Ureter (tissue), 1 donor: ENCODE results near the gene ADAMTS13. TPM values are rescaled to one million over a fixed set of nuclear protein-coding genes. Genes with fewer than 3 reads are reported as not detected.
A peak's percentile ranks its signal among the peaks of the same experiment; 100 is the strongest.

Experiments used
- DNase-seq: peaks from one replicate; pipeline ENCODE4 v3.0.0-alpha.2; 2020; ENCODE audit warnings: low spot score
- total RNA-seq: library from RNA; stranded (reverse); gene quantifications from one replicate; pipeline ENCODE4 v1.2.4, GENCODE V29; 2023
- donor health status: DM: yes; HTN: yes; CAD: no.

The ADAMTS13 gene
- total RNA-seq, 1 donor from 2014 or later: 3.5 TPM

DNA sequence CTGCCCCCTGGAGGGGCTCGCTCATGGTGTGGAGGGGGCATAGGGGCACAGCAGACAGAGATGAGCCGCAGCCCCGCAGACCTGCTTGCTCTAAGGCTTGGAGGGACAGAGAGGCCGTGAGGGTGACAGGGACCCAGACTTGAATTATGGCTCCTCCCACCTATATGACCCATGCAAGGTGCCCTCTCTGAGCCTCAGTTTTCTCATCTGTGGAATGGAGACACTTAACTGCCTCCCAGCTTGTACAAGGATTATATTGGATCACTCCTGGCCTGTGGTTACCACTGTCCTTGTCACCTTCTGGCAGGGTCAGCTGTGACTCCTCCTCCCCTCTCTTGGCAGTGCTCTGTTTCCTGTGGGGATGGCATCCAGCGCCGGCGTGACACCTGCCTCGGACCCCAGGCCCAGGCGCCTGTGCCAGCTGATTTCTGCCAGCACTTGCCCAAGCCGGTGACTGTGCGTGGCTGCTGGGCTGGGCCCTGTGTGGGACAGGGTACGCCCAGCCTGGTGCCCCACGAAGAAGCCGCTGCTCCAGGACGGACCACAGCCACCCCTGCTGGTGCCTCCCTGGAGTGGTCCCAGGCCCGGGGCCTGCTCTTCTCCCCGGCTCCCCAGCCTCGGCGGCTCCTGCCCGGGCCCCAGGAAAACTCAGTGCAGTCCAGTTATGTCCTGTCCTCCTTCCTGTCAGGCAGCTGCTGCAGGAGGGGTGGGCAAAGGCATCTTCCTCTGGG is 32.9 kb downstream of the ADAMTS13 start:
- DNase-seq: no peak

DNA sequence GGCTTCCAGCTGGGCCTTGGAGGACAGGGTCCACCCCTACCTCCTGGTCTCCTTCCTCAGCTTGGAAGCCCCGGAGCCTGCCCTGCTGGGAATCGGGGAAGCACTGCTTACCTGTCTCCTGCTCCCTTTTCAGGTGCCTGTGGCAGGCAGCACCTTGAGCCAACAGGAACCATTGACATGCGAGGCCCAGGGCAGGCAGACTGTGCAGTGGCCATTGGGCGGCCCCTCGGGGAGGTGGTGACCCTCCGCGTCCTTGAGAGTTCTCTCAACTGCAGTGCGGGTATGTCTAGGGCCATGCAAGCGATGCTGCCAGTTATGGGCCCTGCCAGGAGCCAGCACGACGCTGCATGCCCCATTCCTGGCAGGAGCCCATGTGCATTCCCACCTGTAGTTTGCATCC is 33.8 kb downstream of the ADAMTS13 start:
- DNase-seq: no peak

DNA sequence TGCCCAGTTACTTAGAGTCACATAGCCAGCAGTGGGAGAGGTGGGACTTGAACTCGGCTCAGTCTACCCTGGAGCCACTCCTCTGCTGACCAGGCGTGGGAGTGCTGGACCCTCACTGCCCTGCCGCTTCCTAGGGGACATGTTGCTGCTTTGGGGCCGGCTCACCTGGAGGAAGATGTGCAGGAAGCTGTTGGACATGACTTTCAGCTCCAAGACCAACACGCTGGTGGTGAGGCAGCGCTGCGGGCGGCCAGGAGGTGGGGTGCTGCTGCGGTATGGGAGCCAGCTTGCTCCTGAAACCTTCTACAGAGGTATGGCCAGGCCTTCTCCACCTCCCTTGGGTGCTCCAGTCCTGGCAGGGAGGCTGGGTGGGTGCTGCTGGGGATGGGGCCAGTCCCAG is 34.2 kb downstream of the ADAMTS13 start:
- DNase-seq: no peak

DNA sequence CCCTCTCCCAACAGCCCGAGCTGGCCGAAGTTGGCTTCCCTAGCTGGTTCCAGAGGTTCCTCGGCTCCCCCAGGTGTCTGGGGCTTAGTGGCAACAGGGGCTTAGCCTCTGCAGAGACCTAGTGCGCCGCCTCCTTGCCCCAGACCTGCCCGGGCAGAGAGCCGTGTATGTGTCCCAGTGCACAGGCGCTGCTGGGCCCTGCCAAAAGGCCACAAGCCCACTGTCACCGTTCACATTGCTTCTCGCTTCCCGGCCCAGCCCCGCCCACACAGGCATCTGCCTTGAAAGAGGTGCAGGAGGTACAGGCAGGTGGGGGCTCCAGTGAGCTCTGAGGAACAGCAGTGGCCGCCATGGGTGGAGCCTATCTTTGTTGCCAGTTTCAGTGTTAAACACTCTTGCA is 35.1 kb downstream of the ADAMTS13 start:
- DNase-seq: no peak

DNA sequence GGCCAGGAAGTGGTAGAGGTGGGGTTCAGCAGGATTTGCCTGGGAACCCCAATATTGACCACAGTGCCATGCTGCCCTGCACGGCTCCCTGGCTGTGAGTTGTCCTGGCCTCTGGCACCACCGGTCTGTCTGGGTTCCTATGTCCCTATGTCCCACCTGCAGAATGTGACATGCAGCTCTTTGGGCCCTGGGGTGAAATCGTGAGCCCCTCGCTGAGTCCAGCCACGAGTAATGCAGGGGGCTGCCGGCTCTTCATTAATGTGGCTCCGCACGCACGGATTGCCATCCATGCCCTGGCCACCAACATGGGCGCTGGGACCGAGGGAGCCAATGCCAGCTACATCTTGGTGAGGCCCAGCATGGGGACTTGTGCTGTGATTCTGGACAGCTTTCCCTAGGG is 35.6 kb downstream of the ADAMTS13 start:
- no peak for DNase-seq

DNA sequence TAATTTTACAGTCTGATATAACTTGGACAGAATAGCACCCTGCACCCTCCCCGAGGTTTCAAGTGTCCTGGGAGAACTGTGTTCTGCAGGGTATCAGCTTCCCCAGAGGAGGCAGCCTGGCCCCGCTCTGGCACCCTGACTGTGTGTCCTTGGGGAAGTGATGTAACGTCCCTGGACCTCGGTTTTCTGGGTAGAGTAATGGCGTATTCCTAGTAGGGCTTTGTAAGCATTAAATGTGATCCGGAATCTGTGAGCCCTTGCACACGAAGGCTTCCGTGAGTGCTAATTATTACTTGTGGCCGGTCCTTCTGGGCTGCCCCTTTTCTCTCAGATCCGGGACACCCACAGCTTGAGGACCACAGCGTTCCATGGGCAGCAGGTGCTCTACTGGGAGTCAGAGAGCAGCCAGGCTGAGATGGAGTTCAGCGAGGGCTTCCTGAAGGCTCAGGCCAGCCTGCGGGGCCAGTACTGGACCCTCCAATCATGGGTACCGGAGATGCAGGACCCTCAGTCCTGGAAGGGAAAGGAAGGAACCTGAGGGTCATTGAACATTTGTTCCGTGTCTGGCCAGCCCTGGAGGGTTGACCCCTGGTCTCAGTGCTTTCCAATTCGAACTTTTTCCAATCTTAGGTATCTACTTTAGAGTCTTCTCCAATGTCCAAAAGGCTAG is 36.6 kb downstream of the ADAMTS13 start:
- no peak for DNase-seq

DNA sequence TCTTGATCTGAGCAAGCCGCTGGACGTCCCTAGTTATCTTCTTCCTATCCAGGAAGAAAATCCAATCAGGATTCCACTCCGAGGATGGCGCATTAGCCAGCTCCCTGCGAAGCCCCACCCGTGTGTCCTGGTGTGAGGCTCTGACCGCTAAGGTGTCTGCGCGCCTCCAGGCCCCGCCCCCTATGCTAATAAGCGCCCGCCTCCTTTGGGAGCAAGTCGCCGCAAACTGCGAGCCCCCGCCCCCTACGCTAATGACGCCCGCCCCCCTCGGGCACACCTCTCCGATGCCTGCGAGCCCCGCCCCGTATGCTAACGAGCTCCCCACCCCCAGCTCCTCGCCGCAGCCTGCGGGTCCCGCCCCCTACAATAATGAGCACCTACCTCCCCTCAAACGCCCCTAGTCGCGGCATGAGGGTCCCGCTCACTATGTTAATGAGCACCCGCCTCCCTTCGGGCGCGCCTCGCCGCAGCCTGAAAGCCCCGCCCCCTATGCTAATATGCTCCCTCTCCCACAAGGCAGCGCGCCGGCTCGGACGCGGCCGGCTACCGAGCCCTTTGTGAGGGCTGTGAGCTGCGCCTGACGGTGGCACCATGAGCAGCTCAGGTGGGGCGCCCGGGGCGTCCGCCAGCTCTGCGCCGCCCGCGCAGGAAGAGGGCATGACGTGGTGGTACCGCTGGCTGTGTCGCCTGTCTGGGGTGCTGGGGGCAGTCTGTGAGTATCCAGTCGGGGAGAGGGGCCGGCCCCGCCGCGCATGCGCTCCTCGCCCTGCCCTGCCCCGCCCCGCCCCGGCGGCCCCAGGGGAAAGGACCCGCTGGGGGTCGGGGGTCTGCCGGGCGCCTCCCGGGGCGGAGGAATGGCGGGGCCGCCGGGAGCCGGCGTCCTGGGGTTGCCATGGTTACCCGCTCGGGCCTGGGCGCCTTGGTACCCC is 37.6 kb downstream of the ADAMTS13 start, which contains the start of gene CACFD1:
Gene CACFD1, plus strand, starts transcription at position 503 of the 929 bp plus-strand sequence. Its CDS starts 89 bp downstream, at position 592.
- DNase-seq: peak; percentile 96

DNA sequence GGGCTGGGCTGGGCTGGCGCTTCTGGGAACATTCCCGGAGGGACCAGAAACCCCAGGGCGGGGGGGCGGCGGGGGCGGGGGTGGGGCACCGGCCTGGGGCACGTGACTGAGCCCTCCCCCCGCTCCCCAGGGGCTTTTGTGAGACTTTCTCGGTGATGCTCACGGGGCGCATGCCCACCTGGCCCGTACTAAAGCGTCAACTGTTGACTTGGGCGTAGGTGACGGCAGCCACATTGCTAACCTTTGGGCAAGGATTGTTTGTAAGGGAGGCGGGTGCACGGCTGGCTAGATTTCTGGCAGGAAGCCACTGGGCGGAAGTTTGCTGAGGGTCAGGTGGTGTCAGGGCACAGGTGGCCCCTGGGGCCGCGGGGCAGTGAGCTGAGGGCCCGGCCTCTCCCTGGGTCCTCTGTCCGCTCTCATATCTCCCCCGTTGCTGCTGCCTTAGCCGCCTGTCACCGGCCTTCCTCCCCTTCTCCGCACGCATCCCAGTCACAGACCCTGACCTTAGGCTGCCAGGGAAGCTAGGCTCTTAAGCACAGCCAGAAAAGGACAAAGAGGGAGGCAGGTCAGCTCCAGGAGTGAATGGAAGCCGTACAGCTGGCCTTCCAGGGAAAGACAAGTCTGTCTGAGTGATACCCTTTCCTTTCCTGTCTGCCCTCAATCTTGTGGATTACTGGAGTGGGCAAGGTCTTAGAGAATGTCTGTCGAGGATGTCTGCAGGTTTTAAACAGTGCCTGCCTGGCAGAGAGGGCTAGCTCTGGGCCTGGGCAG is 38.4 kb downstream of the ADAMTS13 start:
- peak; percentile 84 for DNase-seq

DNA sequence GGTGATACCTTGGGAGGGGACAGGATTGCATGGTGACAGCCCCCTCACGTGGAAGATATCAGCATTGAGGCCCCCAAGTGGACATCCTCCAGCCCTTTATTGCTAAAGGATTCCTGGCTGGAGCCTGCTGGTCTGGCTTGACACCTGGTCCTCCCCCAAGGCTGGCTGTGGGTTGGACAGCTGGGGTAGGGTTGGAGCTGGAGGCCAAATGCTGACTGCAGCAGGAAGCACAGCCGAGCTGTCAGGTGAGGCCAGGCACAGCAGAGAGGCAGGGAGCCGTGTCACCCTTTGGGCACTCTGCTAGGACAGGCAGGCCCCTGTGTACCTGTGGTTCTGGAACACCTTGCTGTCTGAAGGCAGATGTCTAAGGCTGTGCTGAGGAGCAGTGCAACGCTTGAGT is 39.8 kb downstream of the ADAMTS13 start:
- no peak for DNase-seq

DNA sequence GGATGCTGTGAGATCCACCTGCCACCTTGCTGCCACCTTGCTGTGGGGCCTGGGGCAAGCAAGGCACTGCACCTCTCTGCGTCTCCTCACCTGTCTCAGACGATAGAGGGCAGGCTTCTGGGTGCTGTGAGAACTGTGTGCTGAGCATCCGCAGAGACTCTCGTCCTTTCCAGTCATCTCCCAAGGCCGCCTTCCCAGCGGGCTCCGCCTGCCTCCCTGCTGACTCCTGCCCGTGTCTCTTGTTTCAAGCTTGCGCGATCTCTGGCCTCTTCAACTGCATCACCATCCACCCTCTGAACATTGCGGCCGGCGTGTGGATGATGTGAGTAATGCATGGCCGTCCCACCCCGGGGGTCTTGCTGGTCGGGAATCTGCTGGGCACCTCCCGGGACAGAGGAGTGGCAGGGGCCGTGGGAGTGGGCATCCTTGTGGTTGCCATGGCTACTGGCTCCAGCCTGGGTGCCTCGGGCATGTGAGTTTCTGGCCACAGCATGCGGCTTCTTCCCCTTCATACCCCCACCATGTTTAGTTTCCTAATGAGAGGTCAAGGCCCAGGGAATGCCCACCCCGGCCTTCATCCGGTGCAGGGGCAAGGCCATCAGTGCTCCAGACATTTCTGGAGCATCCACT is 41.2 kb downstream of the ADAMTS13 start:
- no peak for DNase-seq

DNA sequence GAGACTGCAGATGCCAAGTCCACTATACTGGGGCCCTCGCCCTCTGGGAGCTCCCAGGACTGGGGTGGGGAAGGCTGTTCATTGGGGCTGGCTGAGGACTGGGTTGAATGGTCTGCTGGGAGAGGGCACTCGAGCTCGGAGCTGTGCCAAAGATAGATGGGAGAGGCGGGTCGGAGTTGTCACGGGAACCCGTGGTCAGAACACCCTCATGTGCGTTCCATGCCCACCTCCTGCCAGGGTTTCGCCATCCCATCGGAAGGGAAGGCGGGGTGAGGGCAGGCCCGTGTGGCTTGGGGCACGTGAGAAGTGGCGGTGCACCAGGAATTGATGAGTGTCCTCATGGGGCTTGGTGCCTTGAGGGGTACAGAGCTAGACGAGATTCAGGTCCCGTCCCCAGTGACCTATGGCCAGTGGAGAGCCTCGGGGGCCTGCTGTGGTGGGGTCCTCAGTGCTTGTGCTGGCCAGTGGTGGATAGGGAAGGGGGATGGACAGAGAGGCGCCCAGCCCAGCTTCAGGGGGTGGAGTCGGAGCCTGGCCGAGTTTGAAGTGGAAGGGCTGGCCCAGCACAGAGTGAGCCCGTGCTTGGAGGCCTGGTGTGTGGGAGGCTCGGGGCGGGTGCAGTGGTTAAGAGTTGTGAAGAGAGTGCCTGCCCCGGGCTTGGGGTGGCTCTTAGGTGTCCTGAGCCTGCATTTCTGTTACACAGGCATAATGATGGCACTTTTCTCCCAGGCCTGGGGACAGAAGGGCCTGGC is 41.9 kb downstream of the ADAMTS13 start:
- no peak for DNase-seq

DNA sequence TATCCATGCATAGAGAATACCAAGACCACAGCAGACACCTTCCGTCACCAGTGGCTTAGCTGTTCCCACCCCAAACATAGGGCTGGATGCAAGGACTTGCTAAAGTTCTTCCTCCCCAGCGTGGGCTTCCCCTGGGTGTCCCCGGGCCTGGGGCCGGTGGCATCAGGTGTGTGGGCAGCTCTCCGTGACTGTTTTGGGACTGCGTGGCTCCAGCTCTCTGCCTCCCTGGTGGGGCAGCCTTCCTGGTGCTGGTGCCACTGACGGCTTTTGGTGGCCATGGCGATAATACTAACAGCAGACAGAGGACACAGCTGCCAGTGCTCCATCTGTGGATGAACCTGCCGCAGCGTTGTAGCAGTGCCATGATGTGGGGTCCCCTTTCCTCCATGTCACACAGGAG is 42.5 kb downstream of the ADAMTS13 start:
- DNase-seq: no peak

DNA sequence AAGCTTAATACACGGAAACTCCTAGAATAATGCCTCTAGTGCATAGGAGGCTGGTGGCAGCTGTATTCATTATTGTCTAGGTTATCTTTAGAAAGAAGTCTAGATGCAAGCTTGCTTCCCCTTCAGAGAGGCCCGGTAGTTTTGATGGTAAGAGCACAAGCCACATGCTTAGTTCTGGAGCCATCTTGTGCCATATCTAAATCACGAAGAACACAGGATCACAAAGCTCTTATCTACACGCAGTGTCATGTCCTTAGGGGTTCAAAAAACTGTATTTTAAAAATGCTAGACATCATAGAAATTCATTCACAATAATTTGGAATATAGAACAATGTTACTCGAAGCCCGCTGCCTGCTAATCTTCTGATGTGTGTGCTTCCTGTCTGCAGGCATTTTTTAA is 43.8 kb downstream of the ADAMTS13 start:
- no peak for DNase-seq

DNA sequence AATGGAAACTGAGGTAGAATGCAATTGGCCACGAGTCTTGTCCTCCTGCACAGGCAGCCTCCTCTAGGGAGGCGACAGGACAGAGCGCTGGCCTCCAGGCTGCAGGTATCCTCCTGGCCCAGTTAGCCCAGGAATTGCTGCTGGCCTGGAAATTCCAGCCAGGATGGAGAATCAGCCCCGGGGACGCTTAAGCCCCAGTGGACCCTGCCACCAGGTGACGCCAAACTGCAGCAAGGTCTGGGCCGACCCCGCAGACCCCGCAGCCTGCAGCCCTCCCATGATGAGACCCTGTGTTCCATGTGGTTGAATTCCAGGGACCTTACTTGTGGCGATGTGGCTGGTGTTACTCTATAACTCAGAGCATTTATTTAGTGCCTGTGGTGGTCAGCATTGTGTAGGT is 44.9 kb downstream of the ADAMTS13 start:
- DNase-seq: no peak

DNA sequence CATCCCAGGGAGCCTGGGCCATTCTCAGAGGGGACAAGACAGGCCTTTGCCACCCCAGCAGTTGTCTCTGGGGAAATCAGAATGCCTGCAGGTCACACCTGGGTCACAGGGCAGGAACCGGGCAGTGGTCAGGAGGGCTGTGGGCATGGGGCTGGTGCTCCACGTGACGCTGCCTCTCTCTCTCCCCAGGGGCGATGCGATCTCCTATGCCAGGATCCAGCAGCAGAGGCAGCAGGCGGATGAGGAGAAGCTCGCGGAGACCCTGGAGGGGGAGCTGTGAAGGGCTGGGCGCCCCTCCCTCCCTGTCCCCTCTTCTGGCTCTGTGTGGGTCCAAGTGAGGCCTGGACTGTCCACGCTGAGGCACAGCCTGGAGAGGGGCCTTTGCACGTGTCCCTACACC is 46.2 kb downstream of the ADAMTS13 start:
- no peak for DNase-seq

DNA sequence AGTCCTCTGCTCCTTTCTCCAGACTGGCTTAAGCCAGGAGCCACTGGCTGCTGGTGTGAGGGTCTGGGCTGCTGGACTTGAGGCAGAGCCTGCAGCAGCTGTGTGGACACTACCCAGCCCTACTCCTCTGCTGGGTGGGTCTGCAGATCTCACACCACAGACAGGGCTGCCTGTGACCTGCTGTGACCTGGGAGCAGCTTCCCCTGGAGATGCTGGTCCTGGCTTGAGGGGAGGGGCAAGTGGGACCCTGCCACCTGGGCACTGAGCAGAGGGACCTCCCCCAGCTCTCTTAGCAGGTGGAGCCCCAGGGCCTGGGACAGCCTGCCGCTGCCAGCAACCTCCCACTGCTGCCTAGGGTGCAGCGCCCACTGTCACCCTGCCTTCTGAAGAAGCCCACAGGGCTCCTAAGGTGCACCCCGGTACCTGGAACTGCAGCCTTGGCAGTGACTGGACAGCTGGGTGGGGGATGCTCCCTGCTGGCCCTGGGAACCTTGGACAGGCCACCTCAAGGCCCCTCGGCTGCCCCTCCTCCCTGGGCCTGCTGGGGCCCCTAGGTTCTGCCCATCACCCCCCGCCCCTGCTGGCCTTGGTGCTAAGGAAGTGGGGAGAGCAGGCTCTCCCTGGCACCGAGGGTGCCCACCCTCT is 46.7 kb downstream of the ADAMTS13 start:
- DNase-seq: no peak

DNA sequence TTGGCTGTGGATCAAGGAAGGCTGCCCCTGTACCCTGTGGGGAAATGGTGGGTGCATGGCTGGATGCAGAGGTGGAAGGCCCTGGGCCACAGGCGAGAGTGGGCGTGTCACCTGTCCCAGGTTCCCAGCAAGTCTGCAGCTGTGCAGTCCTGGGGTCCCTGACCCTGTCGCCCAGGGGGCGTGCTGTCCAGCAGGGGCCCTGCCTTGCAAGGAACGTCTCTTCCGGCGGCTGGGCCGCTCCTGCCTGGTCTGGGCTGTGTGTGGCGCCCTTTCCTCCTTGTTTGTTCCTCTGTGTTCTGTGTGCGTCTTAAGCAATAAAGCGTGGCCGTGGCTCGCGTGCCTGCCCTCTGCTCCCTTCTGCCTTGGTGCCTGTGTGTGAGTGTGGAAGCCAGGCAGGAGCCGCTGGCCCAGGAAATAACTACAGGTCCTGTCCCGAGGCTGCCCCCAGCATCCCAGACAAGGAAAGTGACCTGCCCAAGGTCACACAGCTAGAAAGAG is 48.3 kb downstream of the ADAMTS13 start:
- no peak for DNase-seq

DNA sequence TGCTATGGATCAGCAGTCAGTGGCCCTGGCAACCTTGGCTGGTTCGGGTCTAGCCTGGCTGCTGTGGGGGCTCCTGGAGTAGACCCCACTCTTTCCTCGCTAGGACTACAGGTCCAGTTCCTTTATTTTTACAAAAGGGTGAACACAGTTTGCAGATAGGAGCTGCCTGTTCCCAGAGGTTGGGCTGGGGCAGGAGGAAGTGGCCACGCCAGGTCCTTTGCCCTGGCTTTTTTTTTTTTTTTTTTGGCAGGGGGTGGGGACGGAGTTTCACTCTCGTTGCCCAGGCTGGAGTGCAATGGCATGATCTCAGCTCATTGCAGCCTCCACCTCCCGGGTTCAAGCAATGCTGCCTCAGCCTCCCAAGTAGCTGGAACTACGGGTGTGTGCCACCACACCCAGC is 48.8 kb downstream of the ADAMTS13 start:
- DNase-seq: no peak

DNA sequence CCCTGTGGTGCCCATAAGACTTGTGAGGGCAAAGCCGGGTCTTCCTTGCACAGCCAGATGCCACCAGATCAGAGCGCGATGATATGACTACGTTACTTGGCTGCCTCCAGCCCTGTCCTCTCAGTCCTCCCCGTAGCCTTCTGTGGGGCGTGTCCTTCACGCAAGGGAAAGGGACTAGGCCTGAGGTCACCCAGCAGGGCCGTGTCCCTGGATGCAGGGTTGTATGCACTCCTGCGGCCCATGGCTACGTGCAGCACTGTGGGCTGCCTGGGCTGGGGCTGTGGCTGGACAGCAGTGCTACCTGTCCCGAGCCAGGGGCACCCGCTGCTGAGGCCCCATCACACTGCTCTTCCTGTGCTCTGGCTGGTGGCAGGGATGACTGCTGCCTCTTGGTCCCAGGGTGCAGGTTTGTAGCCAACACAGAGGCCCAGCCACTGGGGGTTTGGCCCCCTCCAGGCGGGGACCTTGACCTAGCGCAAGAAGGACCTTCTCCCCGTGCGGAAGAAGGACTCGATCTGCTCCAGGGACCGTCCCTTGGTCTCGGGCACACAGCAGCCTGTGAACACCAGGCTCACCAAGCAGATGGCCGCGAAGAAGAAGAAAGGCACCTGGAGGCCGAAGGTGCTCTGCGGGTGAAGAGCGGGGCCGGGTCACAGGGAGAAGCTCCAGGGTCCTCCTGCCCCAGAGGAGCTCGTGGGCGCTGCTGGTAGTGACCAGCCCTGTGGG is 49.5 kb downstream of the ADAMTS13 start:
- DNase-seq: no peak
